Astrocyte of the hippocampus (primary cell): Measurements from ENCODE around the gene PTPN4.
"Not testable (repeated sequence)": the region's sequence is repeated elsewhere in the genome, so short reads cannot be mapped to it uniquely, and the experiment has no call there.

ENCODE experiments used
- DNase-seq: peaks from one replicate; pipeline ENCODE4 v3.0.0; 2011; ENCODE audit warnings: low read depth, low spot score

The PTPN4 gene

DNA sequence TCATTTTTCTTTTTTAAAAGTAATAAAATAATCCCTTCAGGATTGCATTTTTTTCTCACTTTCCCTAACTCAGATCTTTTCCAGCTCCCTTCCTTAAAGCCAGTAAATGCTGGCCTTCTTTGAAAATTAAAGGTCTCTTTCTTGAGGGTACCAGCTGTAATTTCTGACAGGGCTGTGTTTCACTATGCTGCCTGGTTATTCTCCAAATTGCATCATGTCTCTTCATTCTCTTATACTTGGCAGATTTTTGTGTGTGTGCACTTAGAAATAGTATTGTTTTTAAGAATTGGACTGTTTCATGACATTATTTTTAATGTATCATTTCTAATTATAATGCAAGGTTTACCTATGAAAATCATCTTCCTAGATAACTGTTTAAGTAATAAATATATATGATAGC is 181.1 kb downstream of the PTPN4 start:
- no peak for DNase-seq

DNA sequence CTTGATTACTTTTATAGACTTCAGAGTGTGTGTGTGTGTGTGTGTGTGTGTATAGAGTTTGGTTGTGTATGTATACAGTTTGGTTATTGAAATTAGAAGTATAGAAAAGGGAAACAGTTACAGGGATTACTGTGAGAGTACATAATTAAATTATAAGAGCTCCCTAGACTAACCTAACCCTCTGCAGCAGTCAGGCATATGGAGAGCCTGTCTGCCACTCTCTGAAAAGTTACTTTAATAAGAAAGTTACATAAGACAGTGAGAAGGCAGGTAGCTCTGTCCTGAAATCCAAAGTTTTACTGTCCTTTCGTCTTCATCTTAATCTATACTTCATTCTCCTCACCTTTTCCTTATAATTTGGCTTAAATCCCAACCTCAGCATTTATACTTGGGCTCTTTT is 181.7 kb downstream of the PTPN4 start:
- DNase-seq: no peak

DNA sequence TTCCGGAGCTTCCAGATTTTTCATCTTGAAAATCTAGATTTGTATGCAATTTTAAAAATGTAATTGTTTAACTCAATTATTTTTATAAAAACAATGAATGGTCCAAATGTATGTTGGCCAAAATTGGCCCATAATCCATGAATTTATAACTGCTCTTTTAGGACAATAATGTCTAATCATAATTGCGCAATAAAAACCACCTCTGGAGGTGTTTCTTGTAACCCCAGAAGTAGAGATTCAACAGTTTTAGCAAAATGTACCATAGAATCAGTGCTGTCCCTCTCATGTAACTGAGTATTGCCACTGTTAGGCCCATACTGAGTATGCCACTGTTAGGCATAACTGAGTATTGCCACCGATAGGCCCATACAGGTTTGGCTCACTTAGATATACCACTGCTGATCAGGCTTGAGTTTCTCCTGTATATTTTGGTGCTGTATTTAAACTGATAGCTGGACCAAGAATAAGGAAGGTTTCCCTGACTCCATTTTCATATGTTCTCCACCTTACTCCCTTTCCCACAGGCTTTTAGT is 182.3 kb downstream of the PTPN4 start:
- DNase-seq: no peak

DNA sequence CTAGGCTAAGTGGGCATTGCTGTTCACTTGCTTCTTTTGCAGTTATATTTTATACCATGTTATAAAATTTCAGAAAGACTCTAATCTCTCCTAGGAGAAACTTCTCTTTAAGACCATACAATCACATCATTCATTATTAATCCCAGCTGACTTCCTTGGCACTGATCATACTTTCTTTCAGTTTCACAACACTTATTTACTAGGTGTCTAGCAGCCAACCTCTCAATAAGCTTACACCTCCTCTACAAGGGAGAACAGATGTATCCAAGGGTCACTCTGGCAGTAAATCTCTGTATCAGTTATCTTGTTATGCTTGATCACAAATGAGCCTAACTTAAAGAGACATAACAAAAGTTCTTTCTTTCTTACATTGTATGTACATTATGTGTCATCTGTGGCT is 183.3 kb downstream of the PTPN4 start:
- DNase-seq: no peak

DNA sequence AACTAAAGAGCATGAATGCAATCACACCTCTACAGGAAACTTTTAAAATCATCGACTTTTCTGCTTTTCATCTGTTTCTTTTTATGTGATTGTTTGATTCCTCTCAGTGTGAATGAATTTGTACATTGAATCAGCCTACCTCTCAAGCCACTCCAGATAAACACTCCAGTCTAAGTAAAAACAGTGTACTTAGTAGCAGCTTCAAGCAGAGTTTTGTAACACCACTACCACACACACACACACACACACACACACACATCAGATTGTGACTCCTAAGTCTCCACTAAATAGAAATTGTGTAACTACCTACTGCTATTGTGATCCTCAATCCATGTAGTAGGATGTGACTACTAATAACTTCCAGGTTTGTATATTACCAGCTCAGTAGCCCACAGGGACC is 187.8 kb downstream of the PTPN4 start:
- no peak for DNase-seq

DNA sequence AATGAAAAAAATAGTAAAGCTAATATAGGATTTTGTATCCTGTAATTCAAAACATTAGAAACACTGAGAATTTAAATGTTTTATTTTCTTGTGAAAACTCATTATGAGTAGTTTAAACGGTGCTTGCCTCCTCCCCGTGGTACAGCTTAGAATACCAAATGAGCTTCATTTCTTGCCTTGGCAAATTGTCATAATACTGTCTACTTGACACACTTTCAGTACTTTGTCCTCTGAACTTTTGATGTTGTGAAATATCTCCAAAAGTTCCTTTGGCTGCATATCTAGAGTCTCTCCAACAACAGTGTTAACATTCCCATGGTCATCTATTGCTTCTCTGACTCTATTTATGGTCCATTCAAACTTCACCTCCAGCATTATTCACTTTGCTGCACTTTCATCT is 191.2 kb downstream of the PTPN4 start:
- no peak for DNase-seq

DNA sequence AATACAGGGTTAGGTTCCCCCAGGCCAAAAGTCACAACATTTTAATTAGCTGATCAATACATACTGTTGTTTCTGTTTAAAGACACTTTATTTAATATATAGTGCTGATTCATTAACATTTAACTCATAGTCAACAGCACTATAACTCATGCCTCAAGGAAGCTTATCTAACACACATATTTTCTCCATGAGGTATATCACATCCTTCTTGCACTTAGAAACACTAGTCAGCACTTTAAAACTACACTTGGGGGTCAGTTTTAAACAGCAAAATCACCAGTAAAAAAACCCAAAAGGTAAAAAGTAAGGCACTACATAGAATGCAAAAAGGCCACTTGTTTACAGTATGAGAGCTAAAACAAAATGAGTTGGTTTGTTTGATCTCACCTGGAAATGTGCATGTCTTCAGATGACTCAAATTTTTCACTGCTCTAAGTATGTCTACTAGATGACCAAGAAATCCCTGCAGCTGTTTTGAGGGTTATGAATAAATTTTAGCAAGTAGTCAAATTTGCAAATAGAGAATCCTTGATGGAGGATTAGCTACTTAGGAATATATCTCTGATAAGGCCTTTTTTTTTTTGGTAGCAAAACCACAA is 199.0 kb downstream of the PTPN4 start:
- peak; percentile 3 for DNase-seq

DNA sequence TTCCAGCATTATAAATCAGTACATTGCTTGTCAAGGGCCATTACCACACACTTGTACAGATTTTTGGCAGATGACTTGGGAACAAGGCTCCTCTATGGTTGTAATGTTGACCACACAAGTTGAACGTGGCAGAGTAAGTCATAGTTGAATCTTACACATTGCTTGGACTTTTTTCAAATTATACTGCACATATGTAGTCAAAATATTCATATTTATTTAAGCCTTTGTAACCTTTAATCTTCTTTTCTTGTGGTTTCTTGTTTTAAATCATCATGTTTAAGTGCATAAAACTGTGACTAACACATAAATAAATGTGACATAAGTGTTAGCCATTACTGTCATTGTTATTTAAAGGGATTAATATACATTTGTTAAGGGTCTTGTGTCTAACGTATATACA is 201.1 kb downstream of the PTPN4 start:
- DNase-seq: peak; percentile 44

DNA sequence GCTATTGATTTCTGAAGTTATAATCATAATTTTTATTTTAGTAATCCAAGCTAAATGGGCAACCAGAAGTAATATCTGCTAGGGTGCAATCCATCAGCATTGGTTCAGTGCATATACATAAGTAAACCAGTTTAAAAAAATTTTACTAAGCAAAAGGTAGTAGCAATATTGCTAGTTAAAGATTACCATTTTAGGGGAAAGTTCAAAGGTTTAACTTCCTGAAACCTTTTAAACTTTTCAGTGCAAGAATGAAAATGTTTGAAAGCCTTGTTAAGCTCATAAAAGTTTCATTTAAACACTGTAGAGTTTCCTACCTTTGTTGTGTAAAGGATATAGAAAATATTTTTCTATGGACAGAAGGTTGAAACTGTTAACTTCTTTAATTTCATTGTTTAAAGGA is 222.2 kb downstream of the PTPN4 start:
- no peak for DNase-seq

DNA sequence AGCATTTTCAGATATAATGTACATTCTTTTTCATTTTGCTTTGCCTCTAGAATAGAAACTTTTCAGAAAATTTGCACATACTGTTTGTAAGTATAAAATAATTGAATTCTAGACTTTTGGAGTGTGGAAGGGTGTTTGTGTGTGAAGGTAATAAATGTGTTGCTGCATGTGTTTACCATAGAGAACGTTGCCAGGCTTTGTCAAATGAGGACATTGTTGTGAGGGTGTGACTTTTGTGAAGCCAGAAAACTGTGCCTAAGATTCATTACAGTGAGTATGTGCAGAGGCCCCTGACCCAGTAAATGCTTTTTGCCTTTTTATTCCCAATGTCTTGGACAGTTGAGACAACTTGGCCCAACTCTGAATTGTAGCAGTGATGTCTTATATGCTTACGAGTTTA is 222.8 kb downstream of the PTPN4 start:
- no peak for DNase-seq

DNA sequence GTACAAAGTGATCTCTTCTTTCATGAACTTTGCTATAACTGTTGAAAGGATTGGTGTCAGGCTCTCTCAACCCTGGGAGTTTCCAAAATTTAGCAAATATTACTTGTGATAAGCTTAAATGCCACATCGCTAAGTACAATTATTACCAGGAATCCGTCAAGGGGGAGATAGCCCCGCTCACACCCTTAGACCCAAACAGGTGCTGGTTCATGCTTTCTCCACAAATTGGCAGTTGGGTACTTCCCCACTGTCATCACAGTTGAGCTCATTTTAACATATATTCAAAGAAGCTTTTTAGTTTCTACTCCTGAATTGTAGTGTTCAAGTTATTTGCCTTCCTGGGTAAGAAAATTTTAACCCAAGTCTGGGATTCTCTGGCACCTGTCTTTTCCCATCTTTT is 223.4 kb downstream of the PTPN4 start:
- no peak for DNase-seq

DNA sequence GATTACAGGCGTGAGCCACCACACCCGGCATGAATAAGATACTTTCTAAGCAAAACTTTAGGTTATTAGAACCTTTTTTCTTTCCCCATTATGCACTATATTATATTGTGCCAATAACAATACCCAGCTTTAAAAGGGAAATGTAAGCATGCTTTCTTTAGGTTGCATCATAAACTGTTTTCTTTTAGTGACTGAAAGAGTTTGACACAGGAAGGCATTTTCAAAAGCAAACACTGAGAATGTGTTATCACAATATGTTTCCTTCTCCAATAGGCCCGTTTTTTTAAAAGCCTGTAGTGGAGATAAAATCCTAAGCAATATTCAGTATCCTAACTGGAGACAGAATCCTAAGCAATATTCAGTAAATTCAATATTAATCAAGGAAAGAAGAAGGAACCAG is 236.4 kb downstream of the PTPN4 start:
- DNase-seq: no peak

DNA sequence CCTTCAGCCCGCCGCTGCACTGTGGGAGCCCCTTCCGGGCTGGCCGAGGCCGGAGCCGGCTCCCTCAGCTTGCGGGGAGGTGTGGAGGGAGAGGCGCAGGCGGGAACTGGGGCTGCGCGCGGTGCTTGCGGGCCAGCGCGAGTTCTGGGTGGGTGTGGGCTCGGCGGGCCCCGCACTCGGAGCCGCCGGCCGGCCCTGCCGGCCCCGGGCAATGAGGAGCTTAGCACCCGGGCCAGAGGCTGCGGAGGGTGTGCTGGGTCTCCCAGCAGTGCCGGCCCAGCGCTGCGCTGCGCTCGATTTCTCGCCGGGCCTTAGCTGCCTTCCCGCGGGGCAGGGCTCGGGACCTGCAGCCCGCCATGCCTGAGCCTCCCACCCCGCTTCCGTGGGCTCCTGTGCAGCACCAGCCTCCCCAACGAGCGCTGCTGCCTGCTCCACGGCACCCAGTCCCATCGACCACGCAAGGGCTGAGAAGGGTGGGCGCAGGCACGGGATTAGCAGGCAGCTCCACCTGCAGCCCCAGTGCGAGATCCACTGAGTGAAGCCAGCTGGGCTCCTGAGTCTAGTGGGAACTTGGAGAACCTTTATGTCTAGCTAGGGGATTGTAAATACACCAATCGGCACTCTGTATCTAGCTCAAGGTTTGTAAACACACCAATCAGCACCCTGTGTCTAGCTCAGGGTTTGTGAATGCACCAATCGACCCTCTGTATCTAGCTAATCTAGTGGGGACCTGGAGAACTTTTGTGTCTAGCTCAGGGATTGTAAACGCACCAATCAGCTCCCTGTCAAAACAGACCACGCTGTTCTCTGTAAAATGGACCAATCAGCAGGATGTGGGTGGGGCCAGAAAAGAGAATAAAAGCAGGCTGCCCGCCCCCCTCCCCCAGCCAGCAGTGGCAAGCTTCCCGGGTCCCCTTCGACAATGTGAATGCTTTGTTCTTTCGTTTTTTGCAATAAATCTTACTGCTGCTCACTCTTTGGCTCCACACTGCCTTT is 237.5 kb downstream of the PTPN4 start:
- DNase-seq: not testable (repeated sequence)

DNA sequence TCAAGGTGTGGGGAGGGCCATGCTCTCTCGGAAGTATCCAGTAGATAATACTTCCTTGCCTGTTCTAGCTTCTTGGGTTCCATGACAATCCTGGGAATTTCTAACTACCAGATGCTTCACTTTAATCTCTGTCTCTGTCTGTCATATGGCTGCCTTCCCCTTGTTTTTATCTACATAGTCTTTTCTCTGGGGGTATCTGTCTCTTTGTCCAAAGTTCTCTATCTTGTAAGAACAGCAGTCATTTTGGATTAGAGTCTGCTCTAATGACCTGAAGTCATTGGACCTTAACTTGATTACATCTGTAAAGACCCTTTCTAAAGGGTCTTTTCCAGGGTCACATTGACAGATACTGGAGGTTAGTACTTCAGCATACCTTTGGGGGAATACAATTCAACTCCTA is 241.7 kb downstream of the PTPN4 start:
- DNase-seq: no peak

DNA sequence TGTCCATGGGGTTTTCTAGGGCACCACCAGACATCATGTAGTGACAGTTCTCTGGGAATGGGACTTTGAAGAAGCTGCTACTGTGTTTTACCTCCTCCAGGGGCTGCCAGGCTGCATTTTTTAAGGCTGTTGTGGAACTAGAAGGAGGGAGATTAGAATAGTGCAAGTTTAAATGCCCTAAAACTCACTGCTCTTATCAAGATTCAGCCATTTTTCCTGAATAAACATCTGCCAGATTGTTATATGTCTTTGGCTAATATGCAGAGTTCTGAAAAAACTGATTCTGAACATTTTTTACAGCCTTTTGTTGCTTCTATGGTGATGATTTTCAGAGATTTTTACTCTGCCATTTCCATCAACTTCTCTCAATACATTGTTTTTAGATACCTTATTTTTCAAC is 244.5 kb downstream of the PTPN4 start:
- DNase-seq: no peak

DNA sequence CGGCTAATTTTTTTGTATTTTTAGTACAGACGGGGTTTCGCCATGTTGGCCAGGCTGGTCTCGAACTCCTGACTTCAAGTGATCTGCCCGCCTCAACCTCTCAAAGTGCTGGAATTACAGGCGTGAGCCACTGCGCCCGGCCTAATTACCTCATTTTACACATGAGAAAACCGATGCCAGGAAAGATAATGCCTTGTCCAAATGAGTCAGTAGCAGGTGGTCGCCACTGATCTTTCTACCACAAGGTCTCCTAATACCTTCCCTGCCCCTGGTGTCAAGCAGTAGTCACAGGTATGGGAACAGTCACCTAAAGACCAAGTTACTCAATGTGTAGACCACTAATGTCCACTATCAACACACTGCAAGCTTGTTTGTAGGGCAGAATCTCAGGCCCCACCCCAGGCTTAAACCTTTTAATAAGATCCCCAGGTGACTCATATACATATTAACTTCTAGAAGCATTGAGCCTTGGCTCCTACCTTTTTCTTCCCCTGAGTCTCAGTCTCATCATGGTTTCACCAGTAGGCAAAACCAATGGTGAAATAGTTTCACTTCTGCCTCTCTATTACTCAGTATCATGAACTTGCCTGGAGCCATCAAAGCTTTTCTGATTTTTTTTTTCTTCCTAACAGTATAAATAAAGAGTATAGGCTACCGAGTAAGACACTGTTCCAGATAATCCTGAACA is 246.3 kb downstream of the PTPN4 start:
- DNase-seq: no peak

DNA sequence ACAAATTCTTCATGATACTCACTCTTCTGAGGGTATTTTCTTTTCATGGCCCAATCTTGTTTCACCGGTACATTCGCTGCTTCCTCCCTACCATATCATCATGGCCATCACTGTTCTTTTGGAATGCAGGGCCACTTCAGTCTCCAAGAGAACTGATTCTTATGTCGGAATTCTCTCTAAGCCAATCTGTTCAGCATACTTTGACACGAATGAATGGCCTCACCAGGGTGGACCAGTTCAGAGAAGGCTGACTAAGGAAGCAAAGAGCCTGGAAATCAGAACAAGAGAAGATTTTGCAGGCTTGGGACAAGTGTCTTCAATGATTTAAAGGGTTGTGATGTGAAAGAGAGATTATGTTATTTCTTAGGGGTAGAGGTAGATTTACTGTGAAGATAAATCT is 248.1 kb downstream of the PTPN4 start:
- DNase-seq: no peak

DNA sequence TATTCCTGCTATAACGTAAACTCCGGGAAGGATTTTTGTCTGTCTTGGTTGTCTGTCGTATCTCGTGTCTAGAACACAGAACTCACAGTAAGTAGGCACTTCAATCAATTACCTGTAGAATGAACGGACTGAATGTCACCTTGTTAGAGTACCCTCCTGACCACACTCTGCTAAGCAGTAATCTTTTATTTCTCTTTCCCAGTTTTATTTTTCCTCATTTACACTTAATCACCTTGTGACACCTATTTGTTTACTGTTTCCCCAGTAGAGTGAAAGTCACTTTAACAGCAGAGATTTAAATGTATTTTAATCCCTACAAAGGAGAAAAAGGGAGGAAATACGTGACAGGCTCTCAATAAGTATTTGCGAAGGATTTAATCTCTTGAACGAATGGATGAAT is 252.6 kb downstream of the PTPN4 start:
- no peak for DNase-seq

DNA sequence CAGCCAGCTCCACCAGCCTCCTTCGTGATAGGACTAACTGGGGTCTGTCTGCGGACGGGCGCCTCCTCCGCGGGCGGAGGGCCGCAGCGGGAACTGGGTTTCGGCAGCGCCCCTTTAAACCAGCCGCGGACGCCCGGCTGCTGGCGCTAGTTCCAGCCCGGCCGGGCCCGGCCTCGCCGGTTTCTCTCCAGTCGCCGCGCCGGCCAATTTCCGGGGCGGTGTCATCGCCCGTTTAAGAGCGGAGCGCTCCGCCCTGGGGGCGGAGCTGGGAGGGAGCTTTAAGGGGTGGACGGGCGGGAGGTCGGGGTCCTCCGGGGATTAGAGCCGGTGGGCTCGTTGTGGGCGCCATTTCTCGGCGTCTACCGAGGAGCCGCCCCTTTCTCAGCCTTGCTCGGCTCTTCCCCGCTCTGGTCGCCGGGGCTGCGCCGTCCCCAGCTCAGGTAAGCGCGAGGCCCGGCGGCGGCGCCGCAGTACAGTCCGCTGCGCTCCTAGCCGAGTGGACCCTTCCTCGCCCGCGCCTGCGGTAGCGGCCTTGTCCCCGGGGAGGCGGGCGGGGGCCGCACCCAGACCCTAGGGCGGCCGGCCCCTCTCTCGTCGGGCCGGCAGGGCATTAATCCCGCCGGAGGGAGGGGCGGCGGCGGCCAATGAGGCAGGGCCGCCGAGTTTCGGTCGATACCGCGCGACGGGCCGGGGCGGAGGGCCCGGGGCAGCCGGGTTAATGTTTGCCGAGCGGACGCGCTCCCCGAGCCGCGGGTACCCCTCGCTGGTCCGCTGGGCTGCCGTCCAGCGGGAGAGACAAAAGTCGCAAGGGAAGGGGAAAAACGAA is 253.3 kb downstream of the PTPN4 start, which contains the start of gene EPB41L5:
EPB41L5 (plus strand) TSS at position 307 of the 826 bp plus-strand sequence. CDS start 6,008 bp downstream, outside the sequence.
- peak; percentile 99 for DNase-seq

DNA sequence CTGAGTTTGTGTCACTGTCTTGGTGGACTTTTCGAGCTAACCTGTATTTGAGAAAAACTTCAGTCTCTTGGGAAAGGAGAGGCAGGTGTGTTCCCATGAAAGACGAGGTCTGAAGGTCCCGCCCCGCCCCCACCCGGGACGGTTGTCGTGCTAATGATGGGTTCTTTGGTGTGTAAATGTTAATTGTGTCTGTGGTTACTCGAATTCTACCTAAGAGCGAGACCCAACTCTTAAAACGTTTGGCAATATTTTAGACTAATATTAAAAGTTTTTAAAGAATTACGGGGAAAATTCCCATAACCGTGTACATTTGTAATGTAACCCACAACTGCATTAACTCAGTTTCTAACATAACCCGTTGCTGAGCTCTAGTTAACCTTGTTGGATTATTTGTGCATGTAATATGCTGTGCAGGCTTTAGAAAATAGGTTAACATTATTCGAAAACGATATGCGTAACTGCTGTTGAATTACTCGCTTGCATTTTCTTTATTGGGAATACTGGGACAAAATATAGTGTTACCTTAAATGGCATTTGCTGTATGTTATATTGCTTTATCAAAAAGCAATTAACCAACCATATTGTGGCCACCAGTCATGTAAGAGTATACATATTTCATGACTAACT is 254.0 kb downstream of the PTPN4 start:
- no peak for DNase-seq
